Colonic mucosa (tissue), 4 donors: ENCODE data around the gene LYPD6B. TPM values are rescaled to one million over a fixed set of nuclear protein-coding genes. Genes with fewer than 3 reads are reported as not detected.

Source experiments
- DNase-seq: peaks from one replicate; pipeline ENCODE4 v3.0.0-alpha.2; 2020
- H3K27ac ChIP-seq: fragments of 200-600 bp; one replicate; pipeline ENCODE4 v1.8.0; 2021
- H3K27me3 ChIP-seq: fragments of 200-600 bp; one replicate; pipeline ENCODE4 v1.8.0; 2021
- H3K36me3 ChIP-seq: fragments of 200-600 bp; one replicate; pipeline ENCODE4 v1.8.0; 2021
- H3K4me1 ChIP-seq: fragments of 200-600 bp; one replicate; pipeline ENCODE4 v1.8.0; 2021; ENCODE audit warnings: mild to moderate bottlenecking
- H3K4me3 ChIP-seq: fragments of 200-600 bp; one replicate; pipeline ENCODE4 v1.8.0; 2021
- H3K9ac ChIP-seq, 2 donors: one replicate each; pipeline ENCODE4 v1.7.0; 2013; ENCODE audit warnings: control low read depth in 2 of 2, low read depth in 2 of 2, low read length in 2 of 2
- H3K9me3 ChIP-seq: fragments of 200-600 bp; one replicate; pipeline ENCODE4 v1.8.0; 2021
- CTCF ChIP-seq: fragments of 200-600 bp; IDR thresholded peaks from one replicate; pipeline ENCODE4 v1.8.0; 2022; ENCODE audit warnings: antibody characterized with exemption, mild to moderate bottlenecking
- intact Hi-C: fragments of 100-400 bp; cut with DNase I; formaldehyde crosslinking; loops from one replicate; pipeline ENCODE4 v1.14.1; 2022
- total RNA-seq, 2 donors: library from RNA; stranded (reverse); fragmentation: NEBNext Ultra II Directional in 1 of 2; extraction: Animal tissue kit (Norgen Biotek cat#: 25700) in 1 of 2; gene quantifications; one replicate each; pipeline ENCODE4 v1.2.1, GENCODE V29; 2021
- donor health status: healthy.
- donor health status: DM: no; HTN: no; CAD: no.
- donor health status: DM: no; HTN: no; CAD: no.

Gene LYPD6B
- total RNA-seq, 2 donors from 2014 or later = 2.6 to 3.4 TPM

DNA sequence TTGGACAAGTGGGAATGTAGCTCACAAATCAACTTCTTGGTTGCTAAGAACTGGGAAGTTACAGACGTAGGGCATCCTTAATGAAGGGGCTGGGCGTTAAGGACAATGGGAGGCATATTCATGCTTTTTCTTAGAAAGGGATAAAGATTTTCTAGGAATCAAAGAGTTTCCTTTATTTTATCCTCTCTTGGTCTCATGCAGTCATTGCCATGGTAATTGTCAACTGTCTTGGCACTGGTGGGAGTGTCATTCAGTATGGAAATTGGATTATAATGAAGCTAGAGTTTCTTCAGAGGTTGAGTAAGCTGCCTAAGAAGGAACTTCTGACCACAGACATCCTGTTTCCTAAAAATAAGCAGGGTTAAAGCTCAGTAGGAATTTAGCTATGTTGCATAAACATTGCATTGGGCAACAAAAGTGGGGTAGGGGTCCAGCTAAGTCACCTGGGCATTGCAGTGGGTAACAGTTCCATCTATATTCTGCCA, 114.0 kb downstream of the LYPD6B start:
- Histone ChIP-seq H3K4me1 (no peaks in the 10 kb centered on the region), H3K27ac (no peak overlapping the region), H3K9ac (no peak overlapping the region), H3K9me3 (no peaks in the 10 kb centered on the region), H3K27me3 (no peaks in the 10 kb centered on the region), H3K36me3 (no peaks in the 10 kb centered on the region), H3K4me3 (no peak overlapping the region)
- no peak for TF ChIP-seq CTCF
- intact Hi-C loops = no loop called here
- DNase-seq = no peak

DNA sequence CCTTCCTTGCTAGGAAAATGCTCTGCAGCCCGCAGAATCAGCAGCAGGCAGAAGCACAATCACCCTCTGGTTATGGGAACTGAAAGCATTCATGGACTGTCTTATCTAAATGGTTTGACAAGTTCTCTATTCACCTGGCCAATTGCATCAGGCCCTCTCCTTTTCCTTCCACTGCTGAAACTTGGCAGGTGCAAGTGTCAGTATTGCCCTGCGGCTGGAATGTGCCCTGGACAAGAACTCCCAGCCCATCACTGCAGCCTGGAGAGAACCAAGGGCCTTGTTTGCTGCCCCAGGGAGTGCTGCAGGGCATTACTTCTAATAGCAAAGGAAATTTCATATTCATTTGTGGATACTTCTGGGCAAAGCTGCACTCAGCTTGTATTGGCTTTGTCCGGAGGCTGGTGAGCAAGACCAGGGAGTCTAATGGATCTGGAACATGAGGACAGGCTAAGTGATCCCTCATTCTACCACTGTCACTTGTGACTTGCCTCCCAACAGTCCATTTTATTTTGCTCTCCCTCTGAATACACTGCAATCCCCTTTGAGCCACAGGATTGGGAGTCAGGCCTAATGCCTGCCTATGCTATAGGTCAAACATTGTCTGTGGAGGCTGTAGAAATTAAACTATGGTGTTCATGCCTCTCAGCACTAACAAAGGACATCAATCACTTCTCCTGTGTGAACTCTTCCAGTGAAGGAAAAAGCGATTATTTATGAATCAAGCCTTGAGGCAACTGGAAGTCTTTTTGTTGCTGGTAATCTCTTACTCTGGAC, 116.9 kb downstream of the LYPD6B start:
- Histone ChIP-seq H3K27ac (no peak overlapping the region), H3K36me3 (no peaks in the 10 kb centered on the region), H3K4me1 (no peaks in the 10 kb centered on the region), H3K4me3 (no peak overlapping the region), H3K9ac (no peak overlapping the region), H3K27me3 (no peaks in the 10 kb centered on the region), H3K9me3 (no peaks in the 10 kb centered on the region)
- no peak for TF ChIP-seq CTCF
- intact Hi-C loops = no loop called here
- no peak for DNase-seq

DNA sequence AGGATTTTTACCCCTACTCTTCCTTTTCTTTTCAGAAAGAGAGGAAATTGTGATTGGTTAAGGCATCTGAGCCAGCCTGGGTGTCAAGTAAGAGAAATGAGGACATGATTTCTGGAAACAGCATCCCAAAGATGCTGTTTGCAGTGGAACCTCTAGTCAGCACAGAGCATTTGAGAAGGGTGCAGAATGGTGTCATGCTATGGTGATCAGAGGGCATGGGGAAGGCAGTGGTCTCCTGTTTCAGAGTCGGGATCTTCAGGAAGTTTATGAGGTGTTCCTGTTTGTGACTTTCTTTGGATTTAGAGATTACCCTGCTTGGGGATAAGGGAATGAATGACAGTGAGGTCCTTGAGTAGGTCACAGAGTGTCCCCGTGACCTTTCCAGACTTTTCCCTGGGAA, 117.5 kb downstream of the LYPD6B start:
- no peak for TF ChIP-seq CTCF
- H3K4me3 ChIP-seq = no peak overlapping the region
- no peaks in the 10 kb centered on the region for H3K9me3 ChIP-seq
- no peaks in the 10 kb centered on the region for H3K4me1 ChIP-seq
- no peak overlapping the region for H3K9ac ChIP-seq
- DNase-seq = no peak
- H3K36me3 ChIP-seq = no peaks in the 10 kb centered on the region
- intact Hi-C loops = no loop called here
- no peaks in the 10 kb centered on the region for H3K27me3 ChIP-seq
- no peak overlapping the region for H3K27ac ChIP-seq

DNA sequence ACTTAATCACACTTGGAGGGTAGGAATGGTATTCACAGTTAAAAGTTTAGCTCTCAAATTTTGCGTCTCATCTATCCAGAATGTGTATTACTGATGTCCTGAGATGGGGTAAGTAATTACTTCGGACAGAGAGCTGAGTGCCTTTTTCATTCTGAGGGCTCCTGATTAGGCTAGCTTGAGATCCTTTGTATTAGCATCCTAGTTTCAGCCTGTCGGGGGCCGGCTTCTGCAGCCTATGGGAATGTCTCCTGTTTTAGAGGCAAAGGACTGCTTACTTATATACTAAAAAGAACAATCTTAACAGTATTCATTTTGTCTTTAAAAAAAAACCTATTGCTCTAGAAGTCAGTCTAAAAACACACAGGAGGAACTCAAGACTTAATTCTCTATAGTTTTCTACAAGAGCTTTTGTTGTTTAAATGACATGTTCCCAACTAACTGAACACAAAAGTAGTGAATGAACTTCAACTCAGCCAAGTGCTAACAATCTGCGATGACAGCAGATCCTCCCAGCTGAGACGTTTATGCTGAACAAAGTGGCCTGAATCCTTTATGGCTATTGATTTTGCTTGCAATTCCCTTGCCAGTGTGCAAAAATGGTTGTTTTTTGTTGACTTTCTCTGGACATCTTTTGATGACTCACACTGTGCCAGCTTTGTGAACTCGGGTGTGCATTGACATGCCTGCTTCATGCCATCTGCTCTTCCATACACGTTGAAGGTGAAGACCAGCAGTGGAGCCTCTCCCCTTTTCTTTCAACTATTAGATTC, 118.7 kb downstream of the LYPD6B start:
- no peak overlapping the region for H3K9ac ChIP-seq
- no peak overlapping the region for H3K4me3 ChIP-seq
- H3K4me1 ChIP-seq = no peaks in the 10 kb centered on the region
- no peak for TF ChIP-seq CTCF
- no peaks in the 10 kb centered on the region for H3K27me3 ChIP-seq
- H3K9me3 ChIP-seq = no peaks in the 10 kb centered on the region
- DNase-seq = no peak
- intact Hi-C loops = no loop called here
- no peak overlapping the region for H3K27ac ChIP-seq
- no peaks in the 10 kb centered on the region for H3K36me3 ChIP-seq

- H3K9me3 ChIP-seq = no peaks in the 10 kb centered on the region
- DNase-seq = no peak
- H3K4me3 ChIP-seq = no peak overlapping the region
- H3K4me1 ChIP-seq = no peaks in the 10 kb centered on the region
- H3K36me3 ChIP-seq = no peaks in the 10 kb centered on the region
- intact Hi-C loops = no loop called here
- no peaks in the 10 kb centered on the region for H3K27me3 ChIP-seq
- no peak for TF ChIP-seq CTCF
- no peak overlapping the region for H3K27ac ChIP-seq
- H3K9ac ChIP-seq = no peak overlapping the region
Observed at GRCh38 chr2:149158957-149159356, 120.5 kb downstream of the LYPD6B start.
